WTC11 (cell line): ENCODE results near the gene PAM.

Source experiments
- CREB1 ChIP-seq: sonication (generic); formaldehyde crosslinking; IDR thresholded peaks from 2 replicates; pipeline ENCODE4 v1.8.0; 2023; ENCODE audit warnings: mild to moderate bottlenecking, missing genetic modification reagents
- ELF4 ChIP-seq: sonication (generic); formaldehyde crosslinking; IDR thresholded peaks from 2 replicates; pipeline ENCODE4 v1.8.1; 2022; ENCODE audit warnings: low read depth, mild to moderate bottlenecking, moderate library complexity, missing genetic modification reagents
- ETV6 ChIP-seq: sonication (generic); formaldehyde crosslinking; IDR thresholded peaks from 2 replicates; pipeline ENCODE4 v1.8.1; 2022; ENCODE audit warnings: mild to moderate bottlenecking, missing genetic modification reagents
- MYBL2 ChIP-seq: sonication (generic); formaldehyde crosslinking; IDR thresholded peaks from 2 replicates; pipeline ENCODE4 v1.8.1; 2023; ENCODE audit warnings: mild to moderate bottlenecking, moderate library complexity, missing genetic modification reagents
- RELA ChIP-seq: sonication (generic); formaldehyde crosslinking; IDR thresholded peaks from 2 replicates; pipeline ENCODE4 v1.8.1; 2022; ENCODE audit warnings: missing genetic modification reagents, mild to moderate bottlenecking, borderline replicate concordance
- SP1 ChIP-seq: sonication (generic); formaldehyde crosslinking; conservative IDR thresholded peaks from 2 replicates; pipeline ENCODE4 v1.8.1; 2022; ENCODE audit warnings: missing genetic modification reagents
- TF ChIP-seq, protein P1 (sequence below): fragments of 200-600 bp; IDR thresholded peaks from 2 replicates; pipeline ENCODE4 v1.8.0; 2022; ENCODE audit warnings: antibody characterized with exemption
- TF ChIP-seq, protein P2 (sequence below): sonication (generic); formaldehyde crosslinking; IDR thresholded peaks from 2 replicates; pipeline ENCODE4 v1.8.1; 2023; ENCODE audit warnings: mild to moderate bottlenecking, missing genetic modification reagents, moderate library complexity

DNA sequence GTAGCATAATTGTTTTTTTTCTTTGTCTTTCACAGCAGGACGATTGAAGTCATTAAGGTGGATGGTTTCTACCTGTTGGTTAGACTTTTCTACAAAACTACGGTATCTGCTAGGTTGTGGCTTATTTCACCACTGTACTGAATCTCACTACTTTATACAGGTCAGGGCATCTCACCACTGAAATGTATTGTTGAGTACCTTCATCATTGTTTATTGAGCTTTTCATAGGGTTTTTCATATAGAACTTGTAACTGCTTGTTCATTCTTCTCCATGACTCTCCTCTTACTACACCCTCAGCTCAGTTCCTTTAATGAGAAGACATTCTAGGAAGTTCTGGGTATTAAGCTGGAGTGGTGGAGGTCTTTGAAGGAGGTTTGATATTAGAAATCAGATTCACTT, 75.1 kb downstream of the PAM start:
- TF ChIP-seq, protein P1, sequence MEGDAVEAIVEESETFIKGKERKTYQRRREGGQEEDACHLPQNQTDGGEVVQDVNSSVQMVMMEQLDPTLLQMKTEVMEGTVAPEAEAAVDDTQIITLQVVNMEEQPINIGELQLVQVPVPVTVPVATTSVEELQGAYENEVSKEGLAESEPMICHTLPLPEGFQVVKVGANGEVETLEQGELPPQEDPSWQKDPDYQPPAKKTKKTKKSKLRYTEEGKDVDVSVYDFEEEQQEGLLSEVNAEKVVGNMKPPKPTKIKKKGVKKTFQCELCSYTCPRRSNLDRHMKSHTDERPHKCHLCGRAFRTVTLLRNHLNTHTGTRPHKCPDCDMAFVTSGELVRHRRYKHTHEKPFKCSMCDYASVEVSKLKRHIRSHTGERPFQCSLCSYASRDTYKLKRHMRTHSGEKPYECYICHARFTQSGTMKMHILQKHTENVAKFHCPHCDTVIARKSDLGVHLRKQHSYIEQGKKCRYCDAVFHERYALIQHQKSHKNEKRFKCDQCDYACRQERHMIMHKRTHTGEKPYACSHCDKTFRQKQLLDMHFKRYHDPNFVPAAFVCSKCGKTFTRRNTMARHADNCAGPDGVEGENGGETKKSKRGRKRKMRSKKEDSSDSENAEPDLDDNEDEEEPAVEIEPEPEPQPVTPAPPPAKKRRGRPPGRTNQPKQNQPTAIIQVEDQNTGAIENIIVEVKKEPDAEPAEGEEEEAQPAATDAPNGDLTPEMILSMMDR = no peak
- TF ChIP-seq RELA (no peak), SP1 (CRISPR knock-in tag) (no peak), MYBL2 (CRISPR knock-in tag) (no peak), ETV6 (CRISPR knock-in tag) (no peak), CREB1 (CRISPR knock-in tag) (no peak), ELF4 (no peak)
- TF ChIP-seq, protein P2, sequence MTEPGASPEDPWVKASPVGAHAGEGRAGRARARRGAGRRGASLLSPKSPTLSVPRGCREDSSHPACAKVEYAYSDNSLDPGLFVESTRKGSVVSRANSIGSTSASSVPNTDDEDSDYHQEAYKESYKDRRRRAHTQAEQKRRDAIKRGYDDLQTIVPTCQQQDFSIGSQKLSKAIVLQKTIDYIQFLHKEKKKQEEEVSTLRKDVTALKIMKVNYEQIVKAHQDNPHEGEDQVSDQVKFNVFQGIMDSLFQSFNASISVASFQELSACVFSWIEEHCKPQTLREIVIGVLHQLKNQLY (CRISPR knock-in tag) = no peak
